ENCODE data around the gene TBX1.
A peak's percentile ranks its signal among the peaks of the same experiment; 100 is the strongest.
"Not testable (repeated sequence)": the region's sequence is repeated elsewhere in the genome, so short reads cannot be mapped to it uniquely, and the experiment has no call there.

TBX1 gene

DNA sequence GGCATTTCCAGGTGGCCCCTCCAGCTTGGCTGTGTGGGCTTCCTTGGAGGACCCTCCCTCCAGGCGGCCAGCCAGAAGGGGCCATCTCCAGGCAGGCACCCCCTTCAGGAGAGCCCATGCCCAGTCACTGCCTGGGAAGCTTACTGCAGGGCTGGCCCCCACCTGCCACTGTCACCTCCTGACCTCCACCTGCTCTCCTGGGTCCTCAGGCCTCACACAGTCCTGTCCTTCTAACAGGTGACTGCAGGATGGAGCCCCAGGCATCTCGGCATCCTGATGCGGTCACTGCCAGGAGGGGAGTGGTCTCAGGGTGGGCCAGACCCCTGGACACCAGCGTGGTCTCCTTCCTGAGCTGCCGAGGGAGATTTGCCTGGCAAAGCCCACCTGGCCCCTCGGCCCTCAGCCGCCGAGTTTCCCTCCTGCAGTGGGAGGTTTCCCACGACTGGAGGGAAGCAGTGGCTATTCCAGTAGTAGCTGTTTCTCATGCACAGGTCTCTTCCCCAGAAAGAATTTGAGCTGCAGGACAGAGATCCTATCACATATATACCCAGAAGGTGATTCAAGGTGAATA lies 13.0 kb downstream of the TBX1 start:
- DNase-seq (ENCODE audit: low read depth): no peak
- H3K4me3 ChIP-seq (ENCODE audit: low read depth, low read length): no peak overlapping the region

GRCh38 chr22:19774628-19775027 lies 14.1 kb downstream of the TBX1 start:
- no peak for DNase-seq (ENCODE audit: low read depth)
- no peak overlapping the region for H3K4me3 ChIP-seq (ENCODE audit: low read depth, low read length)

- no peak for DNase-seq (ENCODE audit: low read depth)
- H3K4me3 ChIP-seq (ENCODE audit: low read depth, low read length): no peak overlapping the region
These were observed 15.1 kb downstream of the TBX1 start for GRCh38 chr22:19775496-19776325.

GRCh38 chr22:19776433-19777031 lies 16.0 kb downstream of the TBX1 start:
- H3K4me3 ChIP-seq (ENCODE audit: low read depth, low read length): no peak overlapping the region
- DNase-seq (ENCODE audit: low read depth): no peak

GRCh38 chr22:19777192-19777591 lies 16.6 kb downstream of the TBX1 start:
- DNase-seq (ENCODE audit: low read depth); H3K4me3 ChIP-seq (ENCODE audit: low read depth, low read length): not testable (repeated sequence)

DNA sequence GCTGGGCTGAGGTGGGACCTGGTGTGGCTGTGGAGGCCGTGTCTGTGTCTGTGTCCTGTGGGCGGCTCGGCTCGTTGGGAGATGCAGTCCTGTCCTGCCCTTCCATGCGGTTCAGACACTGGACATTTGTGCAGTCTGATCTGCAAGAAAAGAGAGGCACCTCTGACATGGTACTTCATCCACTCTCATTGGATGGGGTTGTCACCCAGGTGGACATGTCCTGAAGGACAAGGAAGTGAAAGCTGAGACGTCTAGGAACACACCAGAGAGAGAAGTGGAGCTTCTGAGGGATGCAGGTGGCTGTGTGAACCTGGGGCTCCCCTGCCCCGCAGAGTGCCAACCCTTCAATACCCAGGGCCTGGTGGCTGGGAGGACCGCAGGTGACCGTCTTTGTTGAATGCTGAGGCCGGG lies 18.4 kb downstream of the TBX1 start:
- DNase-seq (ENCODE audit: low read depth): no peak
- no peak overlapping the region for H3K4me3 ChIP-seq (ENCODE audit: low read depth, low read length)

GRCh38 chr22:19779685-19780268 lies 19.2 kb downstream of the TBX1 start:
- H3K4me3 ChIP-seq (ENCODE audit: low read depth, low read length): no peak overlapping the region
- DNase-seq (ENCODE audit: low read depth): peak; percentile 9

DNA sequence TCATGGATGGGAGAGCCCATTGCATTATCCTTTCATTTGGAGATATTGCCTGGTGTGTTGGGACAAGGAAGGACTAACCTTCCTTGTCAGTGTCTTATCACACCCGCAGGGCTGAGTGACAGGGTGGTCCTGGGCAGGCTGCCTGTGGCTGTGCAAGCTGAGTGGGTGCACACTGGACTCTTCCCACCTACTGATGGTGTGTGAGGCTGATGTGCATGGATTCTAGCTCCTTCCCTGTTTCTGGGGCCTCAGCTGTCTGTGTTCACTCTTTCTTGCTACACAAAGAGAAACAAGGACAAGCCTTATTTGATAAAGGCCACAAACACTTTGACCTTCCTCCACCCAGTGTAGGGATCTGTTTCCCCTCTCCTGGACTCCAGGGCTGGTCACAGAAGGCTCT lies 22.0 kb downstream of the TBX1 start:
- no peak for DNase-seq (ENCODE audit: low read depth)
- no peak overlapping the region for H3K4me3 ChIP-seq (ENCODE audit: low read depth, low read length)

- H3K4me3 ChIP-seq (ENCODE audit: low read depth, low read length): no peak overlapping the region
- no peak for DNase-seq (ENCODE audit: low read depth)
These were observed 23.2 kb downstream of the TBX1 start for GRCh38 chr22:19783586-19784383.

- DNase-seq (ENCODE audit: low read depth): no peak
- H3K4me3 ChIP-seq (ENCODE audit: low read depth, low read length): no peak overlapping the region
These were observed 24.0 kb downstream of the TBX1 start for GRCh38 chr22:19784384-19785175.

DNA sequence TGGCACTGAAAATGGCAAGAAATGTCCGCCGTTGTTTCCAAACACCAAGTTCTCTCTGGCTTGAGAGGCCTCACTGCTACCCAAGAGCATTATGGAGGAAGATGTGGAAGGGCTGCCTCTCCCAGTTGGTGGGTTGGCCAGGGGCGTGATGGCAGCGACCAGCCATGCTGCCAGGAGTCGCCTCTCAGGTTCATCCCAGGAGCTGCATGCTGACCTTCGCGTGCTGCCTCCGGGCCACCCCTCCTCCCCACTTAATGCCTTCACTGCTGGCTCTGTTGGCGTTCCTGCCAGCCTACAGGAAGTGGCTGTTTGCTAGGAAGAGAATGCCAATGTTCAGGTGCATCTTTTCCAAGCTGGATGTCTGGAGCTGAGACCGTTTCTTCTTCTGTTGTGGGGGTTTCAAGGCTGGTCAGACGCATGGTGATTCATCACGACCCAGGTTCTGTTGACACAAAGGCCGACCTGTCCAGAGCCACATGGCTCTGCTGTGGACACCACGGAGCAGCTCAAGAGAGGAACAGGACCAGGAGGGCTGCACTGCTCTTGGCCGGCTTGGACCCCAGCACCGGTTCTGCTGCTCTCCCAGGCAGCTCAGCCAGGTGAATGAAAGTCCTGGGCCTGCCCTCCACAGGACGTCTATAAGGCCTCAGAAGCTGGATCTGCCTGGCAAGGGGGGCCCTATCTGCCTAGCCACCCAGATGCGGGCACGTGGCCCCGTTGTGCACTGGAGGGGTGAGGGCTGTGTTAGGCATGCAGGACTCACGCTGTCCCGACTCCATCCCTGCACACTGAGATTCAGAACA lies 25.1 kb downstream of the TBX1 start:
- no peak for DNase-seq (ENCODE audit: low read depth)
- H3K4me3 ChIP-seq (ENCODE audit: low read depth, low read length): no peak overlapping the region

GRCh38 chr22:19786264-19786585 lies 25.6 kb downstream of the TBX1 start:
- DNase-seq (ENCODE audit: low read depth): no peak
- H3K4me3 ChIP-seq (ENCODE audit: low read depth, low read length): no peak overlapping the region

GRCh38 chr22:19786959-19787848 lies 26.6 kb downstream of the TBX1 start:
- H3K4me3 ChIP-seq (ENCODE audit: low read depth, low read length): no peak overlapping the region
- no peak for DNase-seq (ENCODE audit: low read depth)

DNA sequence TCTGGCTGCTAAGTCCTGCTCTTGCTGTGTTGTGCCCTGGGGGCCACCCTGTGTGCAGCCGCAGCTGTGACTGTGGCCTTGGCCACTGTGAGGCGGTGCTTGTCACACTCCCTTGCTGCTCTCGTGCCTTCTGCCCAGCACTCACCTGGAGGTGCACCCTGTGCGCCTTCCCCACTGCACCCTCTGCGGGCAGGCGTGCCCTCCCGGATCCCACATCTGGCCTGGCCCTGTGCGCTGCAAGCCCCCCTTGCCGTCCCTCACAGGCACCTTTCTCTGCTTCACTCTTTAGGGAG lies 27.2 kb downstream of the TBX1 start:
- H3K4me3 ChIP-seq (ENCODE audit: low read depth, low read length): no peak overlapping the region
- no peak for DNase-seq (ENCODE audit: low read depth)

DNA sequence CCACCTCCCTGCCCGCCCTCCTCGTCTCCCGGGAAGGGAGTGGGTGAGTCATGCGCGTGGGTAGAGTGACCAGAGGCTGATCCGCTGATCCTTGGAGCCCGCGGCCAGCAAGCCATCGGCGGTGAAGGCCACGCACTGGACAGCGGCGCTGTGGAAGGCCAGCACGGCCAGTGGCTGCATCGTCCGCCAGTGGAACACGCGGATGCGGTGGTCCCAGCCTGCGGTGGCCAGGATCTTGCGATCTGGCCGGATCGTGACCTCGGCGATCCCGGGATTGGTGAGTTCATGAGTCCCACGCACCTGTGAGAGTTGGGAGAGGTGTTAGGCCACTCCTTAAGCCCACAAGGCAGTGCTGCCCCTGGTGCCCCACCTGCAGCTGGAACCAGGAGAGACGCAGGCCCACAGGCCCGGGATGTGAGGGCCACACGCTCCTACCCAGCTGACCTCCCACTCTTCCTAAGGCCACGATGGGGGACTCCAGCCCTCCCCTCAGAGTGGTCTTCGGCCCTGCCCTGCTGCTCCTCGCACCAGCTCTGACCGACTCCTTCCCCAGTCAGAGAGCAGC lies 28.2 kb downstream of the TBX1 start:
- DNase-seq (ENCODE audit: low read depth): no peak
- H3K4me3 ChIP-seq (ENCODE audit: low read depth, low read length): no peak overlapping the region

- DNase-seq (ENCODE audit: low read depth): no peak
- H3K4me3 ChIP-seq (ENCODE audit: low read depth, low read length): no peak overlapping the region
These were observed 28.8 kb downstream of the TBX1 start for GRCh38 chr22:19789406-19789805.

DNA sequence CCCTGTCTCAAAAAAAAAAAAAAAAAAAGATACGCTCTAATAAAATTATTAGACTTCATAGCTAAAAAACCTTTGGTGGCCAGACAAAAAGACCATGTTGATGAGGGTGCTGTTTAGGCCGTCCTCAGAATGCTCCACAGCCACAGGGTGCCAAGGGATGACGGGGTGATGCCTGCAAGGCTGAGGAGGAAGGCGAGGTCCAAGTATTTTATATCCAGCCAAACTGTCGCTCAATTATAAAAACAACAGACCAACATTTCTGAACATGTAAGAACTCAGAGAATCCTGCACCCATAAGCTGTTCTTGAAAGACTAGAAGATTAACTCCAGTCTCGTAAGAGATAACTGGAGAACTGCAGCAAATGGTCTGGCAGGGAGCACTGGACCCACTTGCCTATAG lies 29.2 kb downstream of the TBX1 start:
- no peak overlapping the region for H3K4me3 ChIP-seq (ENCODE audit: low read depth, low read length)

More for the DNA sequence above, 29.2 kb downstream of the TBX1 start:
- no peak for DNase-seq (ENCODE audit: low read depth)
